Activated CD8-positive, alpha-beta memory T cell treated with anti-CD3 and anti-CD28 coated beads for 24 hours (primary cell): Measurements from ENCODE around the gene RPL15.
A peak's percentile ranks its signal among the peaks of the same experiment; 100 is the strongest.
"Not testable (repeated sequence)": the region's sequence is repeated elsewhere in the genome, so short reads cannot be mapped to it uniquely, and the experiment has no call there.

Source experiments
- DNase-seq: peaks from one replicate; pipeline ENCODE4 v3.0.0-alpha.2; 2020

Gene RPL15

DNA sequence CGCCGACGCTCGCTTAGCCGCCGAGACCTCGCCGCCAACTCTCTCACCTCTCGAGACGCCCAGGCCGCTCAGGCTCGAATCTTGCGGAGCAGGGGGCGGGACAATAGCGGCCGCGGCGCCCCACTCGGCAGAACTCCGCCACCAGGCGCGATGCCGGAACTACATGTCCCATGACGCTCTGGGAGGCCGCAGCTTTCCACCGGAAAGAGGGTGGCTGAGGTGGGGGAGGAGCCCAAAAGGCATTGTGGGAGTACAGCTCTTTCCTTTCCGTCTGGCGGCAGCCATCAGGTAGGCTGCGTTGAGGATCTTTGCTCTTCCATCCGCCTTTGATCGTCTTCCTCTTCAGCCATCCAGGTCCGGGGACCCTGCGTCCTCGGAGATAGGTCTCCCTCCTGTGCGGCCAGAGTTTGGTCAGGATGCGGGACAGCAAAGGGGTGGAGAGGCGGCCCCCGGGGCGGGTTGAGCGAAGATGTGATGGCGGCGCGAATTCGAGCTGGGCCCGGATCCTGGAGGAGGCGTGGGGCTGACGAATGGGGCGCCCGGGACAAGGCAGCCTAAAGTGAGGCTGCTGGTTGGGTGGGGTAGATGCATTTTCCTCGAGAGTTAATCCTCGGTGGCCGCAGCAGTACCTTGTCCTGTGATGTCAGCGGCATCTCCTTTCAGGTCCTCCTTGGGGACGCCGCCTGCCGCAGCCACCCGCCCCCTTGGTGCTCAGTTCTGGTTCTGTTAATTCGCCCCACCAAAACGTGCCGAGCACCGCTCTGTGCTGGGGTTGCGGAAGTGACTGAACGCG, at the start of gene RPL15, which contains the start of gene NKIRAS1:
Gene RPL15 (plus strand): TSS at position 247 of the 793 bp plus-strand sequence. CDS start 728 bp downstream, outside the sequence.
Gene NKIRAS1 (minus strand): TSS at position 105 of the 793 bp plus-strand sequence. CDS start 6,086 bp downstream, outside the sequence.
- DNase-seq, result peak; percentile 96

DNA sequence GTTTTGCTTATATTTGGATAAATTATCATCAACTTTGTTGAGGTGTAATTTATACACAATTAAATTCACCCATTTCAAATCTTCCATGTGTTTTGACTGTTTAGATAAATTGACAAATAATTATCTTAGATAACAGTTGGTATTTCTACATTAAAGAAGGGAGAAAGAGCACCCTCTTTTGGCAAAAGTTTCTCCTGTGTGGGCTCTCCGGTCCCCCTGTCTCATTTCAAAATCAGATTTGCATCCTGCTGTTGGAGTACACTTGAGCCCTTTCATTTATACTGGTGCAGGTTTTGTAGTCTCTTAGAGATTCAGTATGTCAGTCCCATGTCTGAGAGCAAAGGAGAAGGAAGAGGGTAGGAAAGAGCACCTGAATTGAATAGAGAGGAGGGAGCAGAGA, 49.5 kb upstream of the RPL15 start:
- DNase-seq, result no peak

DNA sequence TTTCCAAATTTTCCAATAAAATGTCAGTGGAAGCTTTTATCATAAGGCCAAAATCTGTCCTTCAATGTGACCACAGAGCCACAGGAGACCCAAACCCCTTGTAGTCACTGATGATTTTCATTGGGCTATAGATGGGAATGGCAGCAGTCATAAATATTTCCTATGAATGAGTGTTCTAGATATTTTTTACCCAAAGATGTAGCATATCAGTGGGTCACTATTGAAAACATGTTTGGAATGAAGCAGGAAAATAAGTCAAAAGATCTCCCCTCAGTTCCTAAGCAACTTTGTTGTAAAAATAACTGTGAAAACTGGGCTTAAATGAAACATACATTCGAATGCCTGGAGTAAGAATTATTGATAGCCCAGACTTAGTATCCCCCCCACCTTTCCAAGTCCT, 49.1 kb upstream of the RPL15 start:
- no peak for DNase-seq

GRCh38 chr3:23869977-23870662, 46.8 kb upstream of the RPL15 start:
- no peak for DNase-seq

DNA sequence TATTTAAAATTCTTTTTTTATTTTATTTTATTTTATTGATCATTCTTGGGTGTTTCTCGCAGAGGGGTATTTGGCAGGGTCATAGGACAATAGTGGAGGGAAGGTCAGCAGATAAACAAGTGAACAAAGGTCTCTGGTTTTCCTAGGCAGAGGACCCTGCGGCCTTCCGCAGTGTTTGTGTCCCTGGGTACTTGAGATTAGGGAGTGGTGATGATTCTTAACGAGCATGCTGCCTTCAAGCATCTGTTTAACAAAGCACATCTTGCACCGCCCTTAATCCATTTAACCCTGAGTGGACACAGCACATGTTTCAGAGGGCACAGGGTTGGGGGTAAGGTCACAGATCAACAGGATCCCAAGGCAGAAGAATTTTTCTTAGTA, 46.3 kb upstream of the RPL15 start:
- DNase-seq, result not testable (repeated sequence)

DNA sequence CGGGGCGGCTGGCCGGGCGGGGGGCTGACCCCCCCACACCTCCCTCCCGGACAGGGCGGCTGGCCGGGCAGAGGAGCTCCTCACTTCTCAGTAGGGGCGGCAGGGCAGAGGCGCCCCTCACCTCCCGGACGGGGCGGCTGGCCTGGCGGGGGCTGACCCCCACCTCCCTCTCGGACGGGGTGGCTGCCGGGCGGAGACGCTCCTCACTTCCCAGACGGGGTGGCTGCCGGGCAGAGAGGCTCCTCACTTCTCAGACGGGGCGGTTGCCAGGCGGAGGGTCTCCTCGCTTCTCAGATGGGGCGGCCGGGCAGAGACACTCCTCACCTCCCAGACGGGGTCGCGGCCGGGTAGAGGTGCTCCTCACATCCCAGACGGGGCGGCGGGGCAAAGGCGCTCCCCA, 45.6 kb upstream of the RPL15 start:
- DNase-seq, result not testable (repeated sequence)

GRCh38 chr3:23872330-23872729, 44.6 kb upstream of the RPL15 start:
- no peak for DNase-seq

- no peak for DNase-seq
These were observed 43.0 kb upstream of the RPL15 start for GRCh38 chr3:23873941-23874340.

GRCh38 chr3:23874359-23875112, 42.4 kb upstream of the RPL15 start:
- DNase-seq, result no peak

DNA sequence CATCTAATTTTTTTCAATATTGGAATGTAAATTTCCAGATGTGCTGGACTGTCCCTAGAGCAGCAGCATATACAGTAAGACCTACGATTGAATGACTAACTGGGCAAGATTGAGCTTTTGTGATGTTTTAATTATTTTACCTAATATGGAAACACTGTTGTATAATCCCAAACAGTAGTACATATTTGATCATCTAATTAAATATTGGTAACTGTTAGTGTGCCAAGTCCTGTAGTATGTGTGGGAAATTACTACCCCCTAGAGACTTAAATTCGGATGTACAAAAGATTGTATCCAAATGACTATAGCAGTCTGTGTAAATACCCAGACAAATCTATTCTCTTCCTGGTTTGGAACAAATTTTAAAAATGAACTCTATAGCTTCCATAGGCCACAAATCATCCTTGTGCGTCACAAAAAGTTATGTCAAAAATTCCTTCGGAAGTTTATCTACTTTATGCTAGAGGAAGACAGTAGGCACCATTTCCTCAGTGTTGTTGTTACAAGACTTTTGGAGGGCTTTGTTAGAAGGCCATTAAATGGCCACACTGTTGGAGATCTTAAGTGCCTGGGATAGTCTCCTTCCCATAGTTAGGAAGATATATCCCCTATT, 41.7 kb upstream of the RPL15 start:
- DNase-seq, result no peak

DNA sequence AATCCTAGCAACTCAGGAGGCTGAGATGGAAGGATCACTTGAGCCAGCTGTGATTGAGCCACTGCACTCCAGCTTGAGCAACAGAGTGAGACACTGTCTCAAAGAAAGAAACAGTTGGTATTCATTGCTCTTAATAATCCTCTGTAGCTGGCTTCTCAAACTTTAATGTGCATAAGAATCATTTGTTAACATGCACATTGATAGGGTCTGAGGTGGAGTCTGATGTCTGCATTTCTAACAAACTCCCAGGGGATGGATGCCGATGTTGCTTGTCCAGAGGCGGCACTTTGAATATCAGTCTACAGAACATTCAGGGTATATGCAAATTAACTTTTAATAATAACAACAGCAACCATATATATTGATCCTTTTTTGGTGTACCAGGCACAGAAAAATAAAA, 40.0 kb upstream of the RPL15 start:
- DNase-seq, result no peak

DNA sequence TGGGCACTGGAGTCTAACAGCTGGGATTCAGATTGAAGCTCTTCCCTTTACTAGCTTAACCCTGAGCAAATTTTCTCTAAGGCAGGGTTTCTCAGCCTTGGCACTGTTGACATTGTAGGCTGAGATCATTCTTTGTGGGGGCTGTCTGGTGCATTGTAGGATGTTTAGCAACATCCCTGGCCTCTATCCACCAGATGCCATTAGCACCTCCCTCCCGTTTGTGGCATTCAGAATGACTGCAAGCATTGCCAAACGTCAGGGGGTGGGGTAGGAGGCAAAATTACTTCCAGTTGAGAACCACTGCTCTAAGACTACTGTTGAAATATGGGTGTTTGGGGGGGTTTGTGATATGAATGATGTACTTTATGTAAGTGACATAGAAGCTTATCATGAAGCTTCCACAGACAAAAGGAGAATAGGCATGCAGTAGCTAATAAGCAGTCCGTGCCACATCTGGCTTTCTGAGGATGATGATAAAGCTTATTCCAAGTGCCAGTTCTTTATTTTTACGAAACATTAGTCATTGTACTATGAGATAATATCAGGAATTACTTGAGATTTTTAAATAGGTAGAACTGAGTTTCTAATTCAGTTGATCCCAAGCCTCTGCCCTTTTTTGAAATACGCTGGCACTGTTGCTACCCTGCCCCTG, 39.5 kb upstream of the RPL15 start:
- no peak for DNase-seq

DNA sequence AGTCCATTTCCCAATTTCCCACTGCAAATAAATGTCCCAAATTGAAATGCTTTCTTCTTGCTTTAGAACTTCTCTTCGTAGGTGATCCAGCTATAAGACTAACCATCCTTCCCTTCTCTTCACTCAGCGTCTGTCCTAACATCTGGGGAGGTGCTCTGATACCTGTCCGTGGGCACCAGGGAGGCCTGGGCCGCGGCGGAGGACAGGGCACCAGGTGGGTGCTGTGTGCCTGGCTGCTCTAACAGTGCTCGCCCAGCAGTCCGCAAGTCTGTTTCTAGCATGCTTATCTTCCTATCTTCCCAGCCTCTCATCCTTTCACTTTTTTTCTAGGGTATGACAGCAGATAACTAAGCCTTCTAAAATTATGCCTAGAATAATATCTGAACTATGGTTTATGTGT, 37.4 kb upstream of the RPL15 start:
- DNase-seq, result no peak

DNA sequence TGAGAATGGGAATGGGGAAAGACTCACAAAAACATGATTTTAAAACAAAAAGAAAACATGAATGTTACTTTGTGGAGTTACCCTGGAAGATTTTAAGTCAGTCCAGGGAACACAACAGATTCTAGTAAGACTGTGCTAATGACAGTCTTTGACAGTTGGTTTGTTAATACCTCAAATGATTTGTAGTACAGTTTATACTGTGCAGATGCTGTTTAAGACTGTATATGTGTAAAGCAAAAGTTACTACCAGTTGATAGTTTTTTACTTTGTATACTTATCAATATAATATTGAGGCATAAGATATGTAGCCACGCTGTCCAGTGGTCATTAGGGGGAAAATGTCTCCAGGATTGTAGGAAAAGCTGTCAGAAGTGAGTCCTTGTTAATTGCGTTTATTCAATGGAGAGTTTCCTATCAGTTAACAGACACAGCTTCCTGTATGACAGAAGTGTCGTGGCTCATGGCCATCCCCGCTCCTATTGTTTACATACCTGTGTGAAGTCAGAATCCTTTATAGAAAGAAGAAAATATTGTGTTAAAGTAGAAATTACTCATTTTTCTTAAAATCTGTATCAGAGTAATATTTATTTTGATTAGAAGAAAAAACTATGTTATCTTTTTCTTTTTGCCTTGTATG, 36.1 kb upstream of the RPL15 start:
- DNase-seq, result no peak

GRCh38 chr3:23881993-23882392, 34.9 kb upstream of the RPL15 start:
- DNase-seq, result not testable (repeated sequence)

DNA sequence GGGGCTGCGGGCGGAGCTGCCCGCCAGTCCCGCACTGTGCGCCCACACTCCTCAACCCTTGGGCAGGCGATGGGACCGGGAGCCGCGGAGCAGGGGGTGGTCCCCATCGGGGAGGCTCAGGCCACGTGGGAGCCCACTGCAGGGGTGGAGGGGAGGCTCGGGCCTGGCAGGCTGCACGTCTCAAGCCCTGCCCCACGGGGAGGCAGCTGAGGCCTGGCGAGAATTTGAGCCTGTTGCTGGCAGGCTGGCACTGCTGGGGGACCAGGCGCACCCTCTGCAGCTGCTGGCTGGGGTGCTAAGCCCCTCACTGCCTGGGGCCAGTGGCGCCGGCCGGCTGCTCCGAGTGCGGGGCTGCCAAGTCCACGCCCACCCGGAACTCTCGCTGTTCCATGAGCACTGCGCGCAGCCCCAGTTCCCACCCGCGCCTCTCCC, 34.4 kb upstream of the RPL15 start:
- DNase-seq, result no peak

DNA sequence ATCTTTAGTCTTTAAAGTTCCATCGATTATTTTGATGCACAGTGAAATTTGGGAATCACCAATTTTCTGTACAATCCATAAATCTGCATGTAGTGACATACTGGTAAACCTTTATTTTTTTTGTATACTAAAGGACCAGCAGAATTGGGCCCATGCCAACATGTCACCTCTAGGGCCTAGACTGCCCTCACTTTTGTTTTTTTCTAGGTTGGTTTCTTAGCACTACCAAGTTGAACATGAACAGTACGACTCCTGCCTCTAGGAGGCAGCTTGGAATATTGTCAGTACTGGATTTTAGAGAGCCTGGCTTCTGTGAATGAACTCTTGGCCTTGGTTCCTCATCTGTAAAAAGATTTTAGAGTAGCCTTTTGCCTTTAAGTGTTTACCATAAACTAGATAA, 32.5 kb upstream of the RPL15 start:
- DNase-seq, result no peak

GRCh38 chr3:23885210-23885609, 31.7 kb upstream of the RPL15 start:
- DNase-seq, result no peak

DNA sequence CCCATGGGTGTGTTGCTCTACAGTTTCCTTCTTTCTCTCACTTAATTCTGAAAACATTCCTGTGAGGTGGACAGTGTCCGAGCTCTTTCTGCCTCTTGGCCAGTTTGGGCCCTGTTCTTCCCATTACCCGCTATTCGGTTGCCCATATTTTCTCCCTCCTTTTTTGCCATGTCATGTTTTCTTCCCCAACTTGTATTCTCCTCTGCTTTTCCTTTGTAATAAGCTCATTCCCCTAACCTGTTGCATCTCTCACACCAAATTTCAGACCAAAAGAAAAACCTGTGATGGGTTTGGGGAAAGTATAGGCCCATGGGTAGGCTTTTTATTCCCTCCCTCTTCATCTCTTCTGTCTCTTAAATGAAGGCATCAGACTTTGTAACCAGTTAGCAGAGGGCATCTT, 30.6 kb upstream of the RPL15 start:
- DNase-seq, result no peak

- DNase-seq, result no peak
These were observed 28.2 kb upstream of the RPL15 start for GRCh38 chr3:23888617-23889228.

DNA sequence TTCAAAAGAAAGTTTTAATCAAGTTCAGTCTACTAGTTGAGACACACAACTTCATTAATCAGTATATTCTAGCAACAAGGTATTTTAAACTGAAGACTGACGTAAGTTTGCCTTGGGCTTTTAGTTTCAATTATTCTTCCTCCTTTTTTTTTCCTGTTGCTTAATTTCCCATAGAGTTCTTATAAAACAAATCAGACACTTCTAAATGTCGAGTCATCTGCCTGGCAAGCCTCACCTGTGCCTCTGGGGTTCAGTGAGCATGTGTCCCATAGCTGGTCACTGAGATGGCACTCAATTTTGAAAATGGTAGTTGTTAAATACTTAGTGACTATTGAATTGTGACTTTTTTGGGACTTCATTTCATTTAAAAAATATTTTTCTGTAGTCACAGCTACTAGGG, 27.5 kb upstream of the RPL15 start:
- DNase-seq, result no peak

- DNase-seq, result no peak
These were observed 27.0 kb upstream of the RPL15 start for GRCh38 chr3:23889950-23890349.
